GM12801 (cell line): ENCODE data around the gene TRAF3.

Experiments used
- CTCF ChIP-seq: IDR thresholded peaks from one replicate; pipeline ENCODE4 v1.5.1; 2011; ENCODE audit warnings: control low read depth; ENCODE audit not compliant: insufficient read length; ENCODE audit errors: extremely low read depth

Gene TRAF3

GRCh38 chr14:102732924-102733323, 44.3 kb upstream of the TRAF3 start:
- TF ChIP-seq CTCF = no peak

GRCh38 chr14:102733326-102733725, 43.9 kb upstream of the TRAF3 start:
- TF ChIP-seq CTCF = no peak

- TF ChIP-seq CTCF = no peak
Observed at GRCh38 chr14:102734436-102734835, 42.8 kb upstream of the TRAF3 start.

GRCh38 chr14:102736956-102737355, 40.3 kb upstream of the TRAF3 start:
- no peak for TF ChIP-seq CTCF

- no peak for TF ChIP-seq CTCF
Observed at GRCh38 chr14:102737402-102738372, 39.6 kb upstream of the TRAF3 start.

GRCh38 chr14:102738373-102739189, 38.7 kb upstream of the TRAF3 start:
- no peak for TF ChIP-seq CTCF

GRCh38 chr14:102739190-102739469, 38.1 kb upstream of the TRAF3 start:
- no peak for TF ChIP-seq CTCF
